NB4 (cell line): ENCODE results near the gene U2AF2.

ENCODE experiments used
- TF ChIP-seq, protein P1 (sequence below): IDR thresholded peaks from one replicate; pipeline ENCODE4 v1.5.1; 2012; ENCODE audit warnings: low read depth, low read length
- TF ChIP-seq, protein P2 (sequence below): IDR thresholded peaks from 2 replicates; pipeline ENCODE4 v1.6.1; 2011; ENCODE audit warnings: low read depth, low read length

DNA sequence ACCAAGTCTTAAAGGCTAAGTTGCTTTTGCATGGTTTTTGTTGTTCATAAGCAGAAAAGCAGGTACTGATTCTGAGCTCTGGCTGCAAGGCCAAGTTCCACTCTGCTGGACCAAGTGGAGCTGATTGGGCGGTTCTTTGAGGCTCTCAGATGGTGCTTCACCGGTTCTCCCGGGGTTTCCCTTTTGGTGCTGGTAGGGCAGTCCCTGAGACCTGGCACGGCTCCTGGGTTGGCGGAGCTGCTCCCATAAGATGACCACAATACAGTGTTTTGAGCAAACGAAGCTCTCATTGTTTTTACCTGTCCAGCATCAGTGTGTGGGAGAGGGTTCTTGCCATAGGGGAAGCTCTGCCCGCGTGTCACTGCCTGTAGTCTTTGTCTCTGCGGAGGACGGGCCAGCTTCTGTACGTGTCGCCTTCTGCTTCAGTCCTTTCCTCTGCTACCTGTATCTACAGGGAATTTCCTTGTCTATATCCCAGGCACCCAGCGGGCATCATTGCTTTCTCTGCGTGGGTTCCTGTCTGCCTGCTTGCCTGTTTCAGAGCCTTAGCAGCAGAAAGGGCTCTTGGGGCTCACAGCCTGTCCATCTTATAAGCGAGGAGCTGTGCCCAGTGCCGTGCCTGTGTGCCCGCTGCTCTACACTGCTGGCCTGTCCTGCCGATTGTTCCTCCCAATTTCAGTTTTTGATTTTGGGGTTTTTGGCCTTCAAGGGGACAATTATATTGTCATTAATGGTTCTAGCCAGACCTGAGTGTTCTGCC, 2.3 kb downstream of the U2AF2 start:
- TF ChIP-seq, protein P1, sequence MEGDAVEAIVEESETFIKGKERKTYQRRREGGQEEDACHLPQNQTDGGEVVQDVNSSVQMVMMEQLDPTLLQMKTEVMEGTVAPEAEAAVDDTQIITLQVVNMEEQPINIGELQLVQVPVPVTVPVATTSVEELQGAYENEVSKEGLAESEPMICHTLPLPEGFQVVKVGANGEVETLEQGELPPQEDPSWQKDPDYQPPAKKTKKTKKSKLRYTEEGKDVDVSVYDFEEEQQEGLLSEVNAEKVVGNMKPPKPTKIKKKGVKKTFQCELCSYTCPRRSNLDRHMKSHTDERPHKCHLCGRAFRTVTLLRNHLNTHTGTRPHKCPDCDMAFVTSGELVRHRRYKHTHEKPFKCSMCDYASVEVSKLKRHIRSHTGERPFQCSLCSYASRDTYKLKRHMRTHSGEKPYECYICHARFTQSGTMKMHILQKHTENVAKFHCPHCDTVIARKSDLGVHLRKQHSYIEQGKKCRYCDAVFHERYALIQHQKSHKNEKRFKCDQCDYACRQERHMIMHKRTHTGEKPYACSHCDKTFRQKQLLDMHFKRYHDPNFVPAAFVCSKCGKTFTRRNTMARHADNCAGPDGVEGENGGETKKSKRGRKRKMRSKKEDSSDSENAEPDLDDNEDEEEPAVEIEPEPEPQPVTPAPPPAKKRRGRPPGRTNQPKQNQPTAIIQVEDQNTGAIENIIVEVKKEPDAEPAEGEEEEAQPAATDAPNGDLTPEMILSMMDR = no peak
- TF ChIP-seq, protein P2, sequence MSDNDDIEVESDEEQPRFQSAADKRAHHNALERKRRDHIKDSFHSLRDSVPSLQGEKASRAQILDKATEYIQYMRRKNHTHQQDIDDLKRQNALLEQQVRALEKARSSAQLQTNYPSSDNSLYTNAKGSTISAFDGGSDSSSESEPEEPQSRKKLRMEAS = no peak
